Measurements from ENCODE around the gene ADAMTS2.

The ADAMTS2 gene

DNA sequence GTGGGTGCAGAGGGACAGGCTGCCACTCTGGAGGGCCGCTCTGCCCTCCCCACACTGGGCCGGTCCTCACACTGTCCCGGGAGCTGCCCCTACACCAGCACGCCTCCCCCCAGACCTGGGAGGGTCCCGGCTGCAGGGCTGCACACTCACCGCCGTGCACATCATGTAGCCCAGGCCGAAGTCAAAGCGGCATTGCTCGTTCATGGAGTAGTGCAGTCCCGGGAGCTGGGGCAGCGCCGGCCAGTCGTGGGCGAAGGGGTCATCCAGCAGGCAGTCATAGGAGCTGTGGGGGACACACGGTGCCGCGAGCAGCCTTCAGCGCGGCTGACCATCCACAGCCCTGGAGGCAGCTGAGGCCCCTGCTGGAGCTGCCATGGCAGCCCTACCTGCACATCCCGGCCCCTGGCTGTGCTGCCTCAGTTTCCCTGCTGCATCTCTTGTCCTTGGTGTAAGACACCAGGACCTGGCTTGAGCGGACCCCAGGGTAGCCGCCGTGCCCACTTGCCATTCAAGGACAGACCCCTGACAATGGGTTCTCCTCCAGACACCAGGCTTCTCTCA, 191.8 kb downstream of the ADAMTS2 start:
- no peak for TF ChIP-seq CTCF (conservative IDR thresholded peaks at IDR 0.05; ENCODE audit: low read depth, low read length)
- no peak overlapping the region for H3K4me3 ChIP-seq (ENCODE audit: low read depth, low read length)
- DNase-seq (ENCODE audit: low read depth), result no peak

DNA sequence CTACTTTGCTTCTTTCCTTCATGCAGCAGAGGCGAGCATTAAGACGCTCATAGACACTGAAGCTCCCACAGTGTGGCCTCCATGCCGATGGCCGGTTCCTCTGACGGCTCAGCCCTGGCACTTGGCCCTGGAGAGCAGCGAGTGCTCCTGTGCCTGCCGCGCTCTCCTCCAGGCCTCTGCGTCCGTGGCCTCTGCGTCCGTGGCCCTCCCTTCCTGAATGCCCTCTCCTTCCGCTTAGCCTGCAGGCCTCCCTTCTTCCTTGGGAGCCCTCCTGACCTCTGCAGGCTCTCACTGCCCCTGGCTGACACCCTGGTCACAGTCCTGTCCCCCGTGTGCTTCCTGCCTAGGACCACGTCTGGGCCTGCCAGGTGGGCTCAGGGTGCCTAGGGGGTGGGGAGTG, 192.3 kb downstream of the ADAMTS2 start:
- TF ChIP-seq CTCF (conservative IDR thresholded peaks at IDR 0.05; ENCODE audit: low read depth, low read length), result no peak
- H3K4me3 ChIP-seq (ENCODE audit: low read depth, low read length), result no peak overlapping the region
- DNase-seq (ENCODE audit: low read depth), result no peak

- no peak for DNase-seq (ENCODE audit: low read depth)
These were observed 192.9 kb downstream of the ADAMTS2 start for GRCh38 chr5:179152144-179152895.

GRCh38 chr5:179151286-179152118, 193.8 kb downstream of the ADAMTS2 start:
- no peak for TF ChIP-seq CTCF (conservative IDR thresholded peaks at IDR 0.05; ENCODE audit: low read depth, low read length)
- DNase-seq (ENCODE audit: low read depth), result no peak
- H3K4me3 ChIP-seq (ENCODE audit: low read depth, low read length), result no peak overlapping the region

More at GRCh38 chr5:179152144-179152895, 192.9 kb downstream of the ADAMTS2 start:
- H3K4me3 ChIP-seq (ENCODE audit: low read depth, low read length), result no peak overlapping the region
- TF ChIP-seq CTCF (conservative IDR thresholded peaks at IDR 0.05; ENCODE audit: low read depth, low read length), result no peak

DNA sequence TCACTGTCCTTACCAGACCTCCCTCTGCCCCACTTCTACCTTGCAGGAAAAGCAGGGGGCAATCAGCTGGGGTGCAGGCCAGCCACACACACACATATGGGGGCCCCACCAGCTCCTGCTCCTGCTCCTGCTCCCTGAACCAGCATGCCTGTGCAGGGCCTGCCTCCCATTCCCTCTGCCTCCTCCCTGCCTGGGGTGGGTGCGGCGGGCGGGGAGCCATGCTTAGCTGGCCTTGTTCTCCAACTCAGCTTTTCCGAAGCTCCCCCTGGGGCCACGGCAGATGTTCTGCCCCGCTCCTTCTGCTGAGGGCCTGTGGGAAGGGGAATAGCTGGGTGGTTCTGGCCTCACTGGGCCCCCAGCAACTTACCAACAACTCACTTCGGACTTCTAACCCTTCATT, 195.2 kb downstream of the ADAMTS2 start:
- no peak for DNase-seq (ENCODE audit: low read depth)
- no peak for TF ChIP-seq CTCF (conservative IDR thresholded peaks at IDR 0.05; ENCODE audit: low read depth, low read length)
- H3K4me3 ChIP-seq (ENCODE audit: low read depth, low read length), result no peak overlapping the region

- H3K4me3 ChIP-seq (ENCODE audit: low read depth, low read length), result no peak overlapping the region
- TF ChIP-seq CTCF (conservative IDR thresholded peaks at IDR 0.05; ENCODE audit: low read depth, low read length), result no peak
- DNase-seq (ENCODE audit: low read depth), result no peak
These were observed 196.0 kb downstream of the ADAMTS2 start for GRCh38 chr5:179149278-179149677.

All from choroid plexus epithelial cell (primary cell).